HG02885 (cell line): ENCODE results near the gene PLCH1.

ENCODE experiments used
- ATAC-seq: cut with Tn5 transposase; IDR thresholded peaks from one replicate; pipeline ENCODE4 v1.9.1; 2021; ENCODE audit warnings: mild to moderate bottlenecking; ENCODE audit not compliant: unreplicated experiment, poor library complexity

Gene PLCH1, protein sequence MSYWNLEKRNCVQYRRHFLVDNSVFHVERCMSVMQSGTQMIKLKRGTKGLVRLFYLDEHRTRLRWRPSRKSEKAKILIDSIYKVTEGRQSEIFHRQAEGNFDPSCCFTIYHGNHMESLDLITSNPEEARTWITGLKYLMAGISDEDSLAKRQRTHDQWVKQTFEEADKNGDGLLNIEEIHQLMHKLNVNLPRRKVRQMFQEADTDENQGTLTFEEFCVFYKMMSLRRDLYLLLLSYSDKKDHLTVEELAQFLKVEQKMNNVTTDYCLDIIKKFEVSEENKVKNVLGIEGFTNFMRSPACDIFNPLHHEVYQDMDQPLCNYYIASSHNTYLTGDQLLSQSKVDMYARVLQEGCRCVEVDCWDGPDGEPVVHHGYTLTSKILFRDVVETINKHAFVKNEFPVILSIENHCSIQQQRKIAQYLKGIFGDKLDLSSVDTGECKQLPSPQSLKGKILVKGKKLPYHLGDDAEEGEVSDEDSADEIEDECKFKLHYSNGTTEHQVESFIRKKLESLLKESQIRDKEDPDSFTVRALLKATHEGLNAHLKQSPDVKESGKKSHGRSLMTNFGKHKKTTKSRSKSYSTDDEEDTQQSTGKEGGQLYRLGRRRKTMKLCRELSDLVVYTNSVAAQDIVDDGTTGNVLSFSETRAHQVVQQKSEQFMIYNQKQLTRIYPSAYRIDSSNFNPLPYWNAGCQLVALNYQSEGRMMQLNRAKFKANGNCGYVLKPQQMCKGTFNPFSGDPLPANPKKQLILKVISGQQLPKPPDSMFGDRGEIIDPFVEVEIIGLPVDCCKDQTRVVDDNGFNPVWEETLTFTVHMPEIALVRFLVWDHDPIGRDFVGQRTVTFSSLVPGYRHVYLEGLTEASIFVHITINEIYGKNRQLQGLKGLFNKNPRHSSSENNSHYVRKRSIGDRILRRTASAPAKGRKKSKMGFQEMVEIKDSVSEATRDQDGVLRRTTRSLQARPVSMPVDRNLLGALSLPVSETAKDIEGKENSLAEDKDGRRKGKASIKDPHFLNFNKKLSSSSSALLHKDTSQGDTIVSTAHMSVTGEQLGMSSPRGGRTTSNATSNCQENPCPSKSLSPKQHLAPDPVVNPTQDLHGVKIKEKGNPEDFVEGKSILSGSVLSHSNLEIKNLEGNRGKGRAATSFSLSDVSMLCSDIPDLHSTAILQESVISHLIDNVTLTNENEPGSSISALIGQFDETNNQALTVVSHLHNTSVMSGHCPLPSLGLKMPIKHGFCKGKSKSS (N-terminal part only)

DNA sequence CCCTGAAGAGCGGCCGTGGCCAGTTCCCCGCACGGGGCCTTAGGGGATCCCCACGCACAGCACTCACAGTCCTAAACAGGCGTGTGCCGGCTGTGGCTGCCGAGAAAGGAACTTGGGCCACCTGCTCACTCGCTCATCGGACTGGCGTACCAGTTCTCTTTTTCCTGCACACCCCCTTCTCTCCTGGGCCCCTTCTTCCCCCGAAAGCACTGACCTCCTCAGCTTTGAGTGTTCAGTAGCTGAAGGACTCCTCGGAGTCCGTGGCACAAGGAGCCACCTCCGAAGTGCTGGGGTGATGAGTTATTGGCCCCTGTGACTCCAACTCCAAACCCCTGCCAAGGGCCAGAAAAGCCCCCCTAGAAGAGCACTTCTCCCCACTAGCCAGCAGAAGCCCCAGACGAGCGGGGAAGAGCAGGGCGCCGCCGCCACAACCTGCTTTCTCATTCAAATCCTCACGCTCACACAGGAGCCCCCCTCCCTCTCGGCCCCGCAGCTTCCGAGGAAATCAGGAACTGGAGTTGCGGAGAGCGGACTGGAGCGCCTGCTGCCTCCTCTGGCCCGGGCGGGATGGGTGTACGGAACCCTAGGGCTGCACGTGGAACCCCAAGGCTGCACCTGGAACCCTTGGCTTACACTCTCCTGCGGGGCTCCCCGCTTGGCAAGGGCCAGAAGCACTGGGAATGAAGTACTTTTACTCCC lies at the start of gene PLCH1:
PLCH1 (minus strand) TSS at position 446 of the 699 bp plus-strand sequence. CDS start 40,847 bp downstream, outside the sequence.
- ATAC-seq = peak; percentile 64

DNA sequence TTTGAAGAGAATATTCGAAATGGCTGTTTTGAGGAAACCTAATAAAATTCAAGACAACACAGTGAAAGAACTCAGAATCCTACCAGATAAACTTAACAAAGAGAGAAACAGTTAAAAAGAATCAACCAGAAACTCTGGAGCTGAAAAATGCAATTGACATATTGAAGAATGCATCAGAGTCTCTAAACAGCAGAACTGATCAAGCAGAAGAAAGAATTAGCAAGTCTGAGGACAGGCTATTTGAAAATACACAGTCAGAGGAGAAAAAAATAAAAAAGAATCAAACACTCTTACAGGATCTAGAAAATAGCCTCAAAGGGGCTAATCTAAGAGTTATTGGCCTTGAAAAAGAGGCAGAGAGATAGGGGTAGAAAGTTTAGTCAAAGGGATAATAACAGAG lies 47.7 kb upstream of the PLCH1 start:
- ATAC-seq = no peak

DNA sequence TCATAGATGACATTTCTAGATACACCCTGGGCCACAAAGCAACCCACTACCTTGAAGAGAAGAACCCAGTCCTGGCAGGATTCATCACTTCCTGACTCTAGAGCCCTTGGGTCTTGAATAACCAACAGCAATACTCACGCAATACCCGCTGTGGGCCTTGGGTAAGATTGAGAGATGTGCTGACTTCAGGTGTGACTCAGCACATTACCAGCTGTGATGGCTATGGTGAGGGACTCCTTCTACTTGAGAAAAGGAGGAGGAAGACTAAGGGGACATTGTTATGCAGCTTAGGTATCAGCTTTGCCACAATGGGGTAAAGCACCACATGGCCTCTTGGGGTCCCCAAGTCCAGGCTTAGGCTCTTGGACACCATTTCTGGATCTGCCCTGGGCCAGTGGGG lies 46.3 kb upstream of the PLCH1 start:
- ATAC-seq = no peak

DNA sequence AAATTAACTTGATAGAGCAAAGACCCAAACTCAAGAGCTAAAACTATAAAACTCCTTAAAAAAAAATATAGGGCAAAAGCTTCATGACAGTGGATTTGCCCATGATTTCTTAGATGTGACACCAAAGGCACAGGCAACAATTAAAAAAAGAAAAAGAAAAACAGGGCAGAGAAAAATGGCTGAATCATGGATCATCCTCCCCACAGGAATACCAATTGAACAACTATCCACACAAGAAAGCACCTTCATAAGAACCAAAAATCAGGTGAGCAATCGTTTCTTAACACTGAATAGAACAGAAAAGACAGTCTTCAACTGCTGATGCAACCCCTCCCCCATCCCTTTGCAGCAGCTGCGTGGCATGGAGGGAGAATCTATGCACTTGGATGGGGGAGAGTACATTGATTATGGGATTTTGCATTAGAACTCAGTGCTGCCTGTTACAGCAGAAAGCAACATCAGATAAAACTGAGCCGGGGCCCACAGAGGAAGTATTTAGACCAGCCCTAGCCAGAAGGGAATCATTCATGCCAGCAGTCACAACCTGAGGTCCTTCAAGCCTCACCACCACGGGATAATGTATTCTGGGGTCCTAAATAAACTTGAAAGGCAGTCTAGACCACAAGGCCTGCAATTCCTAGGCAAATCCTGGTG lies 45.5 kb upstream of the PLCH1 start:
- no peak for ATAC-seq

- no peak for ATAC-seq
Measured at GRCh38 chr3:155785662-155786295, 40.9 kb upstream of the PLCH1 start.

DNA sequence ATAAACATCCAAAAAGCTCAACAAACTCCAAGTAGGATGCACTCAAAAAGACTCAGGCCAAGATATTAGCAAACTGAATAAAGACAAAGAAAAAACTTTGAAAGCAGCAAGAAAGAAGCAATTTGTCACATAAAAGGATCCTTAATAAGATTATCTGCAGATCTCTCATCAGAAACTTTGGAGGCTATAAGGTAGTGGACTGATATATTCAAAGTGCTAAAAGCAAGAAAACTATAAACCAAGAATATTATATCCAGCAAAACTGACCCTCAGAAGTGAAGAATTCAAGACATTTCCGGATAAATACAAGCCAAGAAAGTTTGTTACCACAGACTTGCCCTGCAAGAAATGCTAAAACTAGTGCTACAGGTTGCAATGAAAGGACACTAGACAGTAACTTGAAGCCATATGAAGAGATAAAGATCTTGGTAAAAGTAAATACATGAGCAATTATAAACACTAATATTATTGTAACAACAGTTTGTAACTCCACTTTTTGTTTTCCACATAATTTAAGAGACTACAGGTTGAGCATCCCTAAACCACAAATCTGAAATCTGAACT lies 37.6 kb upstream of the PLCH1 start:
- no peak for ATAC-seq

DNA sequence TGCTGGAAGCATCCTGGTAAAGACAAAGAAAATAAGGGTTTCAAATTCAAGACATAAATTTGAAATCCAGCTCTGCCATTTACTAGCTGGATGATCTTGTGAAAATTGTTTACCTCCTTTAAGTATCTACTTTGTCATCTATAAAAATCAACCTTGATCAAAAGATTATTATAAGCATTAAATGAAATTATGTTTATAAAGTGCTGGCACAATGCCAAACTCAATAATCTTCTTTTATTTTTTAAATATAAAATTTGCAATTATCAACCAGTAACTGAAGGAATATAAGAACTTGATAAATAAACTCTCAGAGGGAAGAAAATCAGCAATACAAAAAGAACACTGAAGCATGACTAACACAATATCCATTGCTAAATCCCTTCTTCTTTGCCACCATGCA lies 35.4 kb upstream of the PLCH1 start:
- ATAC-seq = no peak

DNA sequence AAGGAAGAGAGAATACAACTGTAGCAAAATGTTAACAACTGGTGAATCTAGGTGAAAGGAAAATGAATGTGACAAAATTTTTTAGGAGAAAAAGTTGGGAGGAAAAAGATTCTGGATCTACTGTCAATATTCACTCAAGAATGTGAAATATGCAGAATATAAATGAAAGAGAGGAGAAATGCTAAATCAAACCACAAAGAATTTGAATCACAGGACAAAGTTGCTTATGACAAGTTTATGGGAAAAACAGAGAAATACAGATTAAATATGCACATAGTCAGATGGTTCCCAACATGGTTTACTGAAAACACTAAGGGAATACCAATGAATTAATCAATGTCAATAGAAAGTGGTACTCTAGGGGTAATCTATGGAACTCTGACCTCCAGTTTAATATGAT lies 33.6 kb upstream of the PLCH1 start:
- no peak for ATAC-seq

DNA sequence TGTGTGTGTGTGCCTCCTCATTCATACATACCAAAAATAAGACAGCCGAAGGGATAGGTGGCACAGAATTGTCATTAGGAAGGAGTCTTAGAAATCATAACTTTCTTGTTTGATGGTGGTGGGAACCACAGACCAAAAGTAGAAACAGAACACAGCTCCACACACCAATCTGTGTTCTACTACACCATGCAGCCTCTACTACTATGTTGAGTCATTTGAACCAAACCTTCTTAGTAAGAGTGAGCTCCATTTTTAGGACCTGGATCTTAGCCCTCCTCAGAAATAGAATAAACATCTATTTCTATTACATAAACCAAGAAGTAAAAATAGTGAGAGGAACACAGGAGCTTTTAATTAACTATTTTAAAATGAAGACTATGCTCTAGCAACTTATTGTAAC lies 27.9 kb upstream of the PLCH1 start:
- ATAC-seq = peak; percentile 62

GRCh38 chr3:155771126-155771525 lies 26.3 kb upstream of the PLCH1 start:
- ATAC-seq = no peak

DNA sequence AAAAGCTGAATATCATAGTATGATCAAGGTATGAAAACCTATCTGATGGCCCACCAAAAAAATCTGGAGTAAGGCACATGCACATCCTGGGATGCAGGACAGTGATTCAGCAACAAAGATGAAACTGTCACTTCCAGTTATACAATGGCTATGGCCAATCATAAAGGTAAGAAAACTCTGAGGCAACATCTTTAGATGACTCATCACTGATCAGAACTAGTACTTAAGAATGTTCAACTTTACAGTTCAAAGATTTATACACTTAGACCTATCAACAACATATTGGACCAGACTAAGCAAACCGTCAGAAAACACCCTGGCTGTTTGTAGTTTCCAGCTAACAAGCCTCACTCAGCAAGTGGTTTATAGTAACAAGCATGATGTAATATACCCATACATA lies 21.3 kb upstream of the PLCH1 start:
- ATAC-seq = no peak

DNA sequence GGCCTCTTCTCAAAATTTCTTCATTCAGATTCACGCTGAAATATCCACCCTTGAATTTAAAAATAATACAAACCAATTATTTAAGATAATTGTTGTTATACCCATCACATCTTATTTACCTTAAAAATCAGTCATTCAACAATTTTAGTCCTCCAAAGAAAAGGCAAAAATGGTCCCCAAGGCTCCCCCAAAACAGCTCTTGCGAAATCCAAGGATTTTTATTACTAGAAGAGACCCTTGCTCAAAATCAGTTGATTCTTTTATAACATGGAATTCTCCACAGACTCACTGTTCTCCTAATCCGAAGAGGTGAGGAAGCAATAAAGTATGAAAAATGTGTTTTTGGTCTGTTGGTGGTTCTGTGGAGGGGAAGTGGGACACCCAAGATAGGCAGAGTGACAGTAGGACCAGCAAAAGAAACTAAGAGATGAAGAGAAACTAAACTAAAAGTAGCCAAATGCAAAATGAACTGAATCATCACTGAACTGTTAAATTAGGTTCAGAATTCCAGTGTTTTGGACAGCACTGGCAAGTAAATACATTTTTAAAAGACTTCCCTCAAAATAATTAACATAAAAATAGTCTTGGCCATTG lies 19.1 kb upstream of the PLCH1 start:
- peak; percentile 50 for ATAC-seq

- ATAC-seq = no peak
Measured at GRCh38 chr3:155760653-155761052, 15.8 kb upstream of the PLCH1 start.

GRCh38 chr3:155757577-155757976 lies 12.7 kb upstream of the PLCH1 start:
- ATAC-seq = no peak

GRCh38 chr3:155753038-155753639 lies 8.3 kb upstream of the PLCH1 start:
- peak; percentile 64 for ATAC-seq

- no peak for ATAC-seq
Measured at GRCh38 chr3:155748611-155749365, 3.9 kb upstream of the PLCH1 start.

DNA sequence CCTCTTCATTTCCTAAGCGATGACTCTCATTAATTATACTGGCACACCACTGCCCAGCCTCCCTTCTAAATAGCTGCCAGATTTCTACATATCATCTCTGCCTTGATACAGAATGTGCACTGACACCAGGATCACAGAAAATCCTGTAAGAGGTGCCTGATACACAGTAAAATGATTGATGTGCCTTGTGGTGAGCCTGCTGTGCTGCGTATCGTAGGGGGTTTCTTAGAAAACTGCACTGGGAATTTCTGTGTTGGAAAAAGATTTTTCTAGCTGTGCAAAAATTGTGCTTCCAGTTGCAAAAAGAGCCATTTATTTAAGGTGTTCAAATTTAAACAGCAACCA lies 3.0 kb upstream of the PLCH1 start:
- ATAC-seq = no peak
